Measurements from ENCODE around the gene ELP4. TPM values are rescaled to one million over a fixed set of nuclear protein-coding genes. Genes with fewer than 3 reads are reported as not detected.

Gene ELP4
- total and polyA plus RNA-seq, 9 of the 15 experiments (the other 6 are each of a cell fraction or from before 2014, with no cell fraction given) = 24.1 to 60.3 (median 38.7) TPM

DNA sequence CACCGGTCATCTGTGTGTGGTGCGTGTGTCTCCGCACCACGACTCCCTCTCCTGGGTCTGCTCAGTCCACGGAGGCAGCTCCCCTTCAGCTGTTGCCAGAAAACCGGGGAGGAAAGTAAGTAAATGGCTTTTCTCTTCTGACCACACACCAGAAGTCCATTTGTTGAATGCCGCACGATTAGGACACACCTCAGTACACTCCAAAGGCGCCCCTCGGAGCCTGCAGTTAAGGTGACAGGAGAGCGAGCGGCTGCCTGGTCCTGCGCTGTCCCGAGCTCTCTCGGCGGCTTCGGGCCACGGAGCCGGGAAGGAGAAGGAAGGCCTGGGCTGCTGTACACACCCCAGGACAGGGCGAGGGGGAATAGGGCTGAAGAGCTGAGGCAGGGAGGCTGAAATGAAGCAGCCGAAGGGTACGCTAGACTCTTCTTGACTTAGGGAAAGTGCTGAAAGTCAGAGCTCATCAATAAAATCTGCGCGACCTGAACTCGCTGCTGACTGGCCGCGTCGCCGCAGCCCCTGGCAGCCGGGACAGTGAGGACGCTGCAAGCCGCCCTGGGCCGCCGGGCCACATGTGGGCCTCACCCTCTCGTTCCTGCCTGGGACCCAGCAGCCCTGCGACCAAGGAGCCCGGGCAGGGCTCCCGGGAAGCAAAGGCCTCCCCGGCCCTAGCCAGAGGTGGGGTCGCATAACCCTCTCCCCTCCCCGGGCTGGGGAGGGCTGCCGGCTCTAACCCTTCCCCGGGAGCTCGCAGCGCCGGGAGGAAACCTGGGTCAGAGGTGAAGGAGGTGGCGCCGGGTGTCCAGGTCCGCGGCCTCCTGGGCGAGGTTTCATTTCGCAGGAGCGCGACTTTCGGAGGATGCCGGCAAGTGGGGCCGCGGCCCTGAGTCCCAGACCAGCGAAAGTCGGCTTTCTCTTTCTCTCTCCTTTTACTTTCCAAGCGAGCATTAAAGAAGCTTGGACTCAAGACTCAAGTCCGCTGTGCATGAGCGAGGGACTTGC is 303.1 kb downstream of the ELP4 start (continued):
- TF ChIP-seq KLF16 (IDR thresholded peaks at IDR 0.05) = no peak
- TF ChIP-seq, protein P1, sequence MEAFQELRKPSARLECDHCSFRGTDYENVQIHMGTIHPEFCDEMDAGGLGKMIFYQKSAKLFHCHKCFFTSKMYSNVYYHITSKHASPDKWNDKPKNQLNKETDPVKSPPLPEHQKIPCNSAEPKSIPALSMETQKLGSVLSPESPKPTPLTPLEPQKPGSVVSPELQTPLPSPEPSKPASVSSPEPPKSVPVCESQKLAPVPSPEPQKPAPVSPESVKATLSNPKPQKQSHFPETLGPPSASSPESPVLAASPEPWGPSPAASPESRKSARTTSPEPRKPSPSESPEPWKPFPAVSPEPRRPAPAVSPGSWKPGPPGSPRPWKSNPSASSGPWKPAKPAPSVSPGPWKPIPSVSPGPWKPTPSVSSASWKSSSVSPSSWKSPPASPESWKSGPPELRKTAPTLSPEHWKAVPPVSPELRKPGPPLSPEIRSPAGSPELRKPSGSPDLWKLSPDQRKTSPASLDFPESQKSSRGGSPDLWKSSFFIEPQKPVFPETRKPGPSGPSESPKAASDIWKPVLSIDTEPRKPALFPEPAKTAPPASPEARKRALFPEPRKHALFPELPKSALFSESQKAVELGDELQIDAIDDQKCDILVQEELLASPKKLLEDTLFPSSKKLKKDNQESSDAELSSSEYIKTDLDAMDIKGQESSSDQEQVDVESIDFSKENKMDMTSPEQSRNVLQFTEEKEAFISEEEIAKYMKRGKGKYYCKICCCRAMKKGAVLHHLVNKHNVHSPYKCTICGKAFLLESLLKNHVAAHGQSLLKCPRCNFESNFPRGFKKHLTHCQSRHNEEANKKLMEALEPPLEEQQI (IDR thresholded peaks at IDR 0.05) = no peak
- TF ChIP-seq, protein P2, sequence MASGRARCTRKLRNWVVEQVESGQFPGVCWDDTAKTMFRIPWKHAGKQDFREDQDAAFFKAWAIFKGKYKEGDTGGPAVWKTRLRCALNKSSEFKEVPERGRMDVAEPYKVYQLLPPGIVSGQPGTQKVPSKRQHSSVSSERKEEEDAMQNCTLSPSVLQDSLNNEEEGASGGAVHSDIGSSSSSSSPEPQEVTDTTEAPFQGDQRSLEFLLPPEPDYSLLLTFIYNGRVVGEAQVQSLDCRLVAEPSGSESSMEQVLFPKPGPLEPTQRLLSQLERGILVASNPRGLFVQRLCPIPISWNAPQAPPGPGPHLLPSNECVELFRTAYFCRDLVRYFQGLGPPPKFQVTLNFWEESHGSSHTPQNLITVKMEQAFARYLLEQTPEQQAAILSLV (tag; IDR thresholded peaks at IDR 0.05) = no peak
- TF ChIP-seq HNRNPK (IDR thresholded peaks at IDR 0.05; ENCODE audit: low read depth, low read length, poor library complexity, severe bottlenecking) = no peak
- no peak for TF ChIP-seq ZNF431 (CRISPR knock-in tag; IDR thresholded peaks at IDR 0.05)

All from K562 (cell line).